ENCODE results near the gene HRAS.

The HRAS gene

GRCh38 chr11:554428-555226 is 19.3 kb upstream of the HRAS start:
- no peak for DNase-seq (ENCODE audit: low read depth, low spot score)

GRCh38 chr11:553988-554340 is 18.6 kb upstream of the HRAS start:
- no peak for DNase-seq (ENCODE audit: low read depth, low spot score)

- no peak for DNase-seq (ENCODE audit: low read depth, low spot score)
Measured at GRCh38 chr11:553083-553987, 18.0 kb upstream of the HRAS start.

GRCh38 chr11:551596-551995 is 16.2 kb upstream of the HRAS start:
- no peak for DNase-seq (ENCODE audit: low read depth, low spot score)

- DNase-seq (ENCODE audit: low read depth, low spot score): no peak
Measured at GRCh38 chr11:551131-551530, 15.8 kb upstream of the HRAS start.

GRCh38 chr11:550746-551085 is 15.3 kb upstream of the HRAS start:
- no peak for DNase-seq (ENCODE audit: low read depth, low spot score)

GRCh38 chr11:550021-550745 is 14.8 kb upstream of the HRAS start:
- no peak for DNase-seq (ENCODE audit: low read depth, low spot score)

- no peak for DNase-seq (ENCODE audit: low read depth, low spot score)
Measured at GRCh38 chr11:548700-549603, 13.6 kb upstream of the HRAS start.

GRCh38 chr11:545171-545570 is 9.8 kb upstream of the HRAS start:
- DNase-seq (ENCODE audit: low read depth, low spot score): no peak

GRCh38 chr11:544817-545166 is 9.4 kb upstream of the HRAS start:
- DNase-seq (ENCODE audit: low read depth, low spot score): no peak

- DNase-seq (ENCODE audit: low read depth, low spot score): no peak
Measured at GRCh38 chr11:541433-541885, 6.1 kb upstream of the HRAS start.

- no peak for DNase-seq (ENCODE audit: low read depth, low spot score)
Measured at GRCh38 chr11:540583-541432, 5.4 kb upstream of the HRAS start.

GRCh38 chr11:539971-540481 is 4.7 kb upstream of the HRAS start:
- no peak for DNase-seq (ENCODE audit: low read depth, low spot score)

- DNase-seq (ENCODE audit: low read depth, low spot score): no peak
Measured at GRCh38 chr11:538431-539051, 3.2 kb upstream of the HRAS start.

GRCh38 chr11:537622-538430 is 2.5 kb upstream of the HRAS start:
- DNase-seq (ENCODE audit: low read depth, low spot score): no peak

- DNase-seq (ENCODE audit: low read depth, low spot score): no peak
Measured at GRCh38 chr11:536841-537621, 1.7 kb upstream of the HRAS start, which contains the start of gene LRRC56. LRRC56 (plus strand) TSS chr11:537527; CDS start chr11:540685, 3,158 bp downstream.

GRCh38 chr11:535210-535518 is 212 bp downstream of the HRAS start:
- no peak for DNase-seq (ENCODE audit: low read depth, low spot score)
